BJ (cell line): ENCODE results near the gene INPP4A. TPM values are rescaled to one million over a fixed set of nuclear protein-coding genes. Genes with fewer than 3 reads are reported as not detected.

Source experiments
- CTCF ChIA-PET: fragments of 350-600 bp; formaldehyde crosslinking; extraction: SDS; loops from one replicate; lab custom pipeline; 2021; ENCODE audit warnings: antibody characterized with exemption, inconsistent platforms; lab: Yijun Ruan, JAX
- POLR2A ChIA-PET: fragments of 300-600 bp; sonication (Branson Sonifier 250); formaldehyde crosslinking; extraction: SDS; loops from one replicate; lab custom pipeline; 2021; ENCODE audit warnings: antibody characterized with exemption; lab: Charles Lee
- DNase-seq: peaks from one replicate; pipeline ENCODE4 v3.0.0-alpha.2; 2011; ENCODE audit warnings: low read depth
- H3K27me3 ChIP-seq: 2 replicates; pipeline ENCODE4 v1.6.0; 2011; ENCODE audit warnings: low read length; ENCODE audit not compliant: control insufficient read depth, insufficient read depth
- H3K36me3 ChIP-seq: 2 replicates; pipeline ENCODE4 v1.5.1; 2011; ENCODE audit warnings: low read length; ENCODE audit not compliant: control insufficient read depth, insufficient read depth
- H3K4me3 ChIP-seq: 2 replicates; pipeline ENCODE4 v1.5.1; 2011; ENCODE audit warnings: low read depth, mild to moderate bottlenecking, control low read depth, low read length
- polyA plus RNA-seq: library from polyadenylated mRNA; depleted of rRNA; stranded (reverse); fragments of >200 nt; gene quantifications from 2 replicates; pipeline ENCODE4 v1.2.3, GENCODE V29; 2011
- TF ChIP-seq, protein P1 (sequence below): IDR thresholded peaks from 2 replicates; pipeline ENCODE4 v1.5.1; 2011; ENCODE audit warnings: low read depth, mild to moderate bottlenecking, control low read depth, inconsistent platforms, low read length, moderate library complexity; ENCODE audit not compliant: insufficient read depth

The INPP4A gene
- polyA plus RNA-seq, 1 experiment = 21.0 TPM

DNA sequence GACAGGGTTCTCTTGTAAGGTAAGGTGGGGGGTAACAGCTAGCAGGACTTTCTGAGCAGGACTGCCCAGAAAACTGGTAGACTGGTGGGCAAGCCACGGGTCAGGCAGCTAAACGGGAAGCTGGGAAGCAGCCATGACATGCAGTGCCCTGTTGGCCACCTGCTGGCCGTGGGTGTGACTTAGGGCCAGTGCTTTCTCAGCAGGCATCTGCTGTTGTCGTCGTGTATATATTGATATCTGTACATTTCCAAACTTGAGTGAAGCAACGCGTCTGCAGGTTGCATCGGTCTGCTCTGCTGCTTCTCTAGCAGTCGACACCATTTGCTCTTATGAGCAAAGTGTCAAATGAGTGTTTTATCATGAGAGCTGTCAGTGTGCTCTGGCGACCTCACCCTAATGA lies 132.7 kb downstream of the INPP4A start:
- H3K4me3 ChIP-seq = no peak overlapping the region
- H3K27me3 ChIP-seq = no peaks in the 10 kb centered on the region
- ChIA-PET CTCF (interaction anchor here (2.0 kb wide), 1 partner anchor 8 kb away, joined by 7 read pairs; no protein-coding TSS in a partner anchor), POLR2A (no interaction called here)
- peaks cover 5% of the 10 kb centered on the region for H3K36me3 ChIP-seq
- no peak for DNase-seq
- TF ChIP-seq, protein P1, sequence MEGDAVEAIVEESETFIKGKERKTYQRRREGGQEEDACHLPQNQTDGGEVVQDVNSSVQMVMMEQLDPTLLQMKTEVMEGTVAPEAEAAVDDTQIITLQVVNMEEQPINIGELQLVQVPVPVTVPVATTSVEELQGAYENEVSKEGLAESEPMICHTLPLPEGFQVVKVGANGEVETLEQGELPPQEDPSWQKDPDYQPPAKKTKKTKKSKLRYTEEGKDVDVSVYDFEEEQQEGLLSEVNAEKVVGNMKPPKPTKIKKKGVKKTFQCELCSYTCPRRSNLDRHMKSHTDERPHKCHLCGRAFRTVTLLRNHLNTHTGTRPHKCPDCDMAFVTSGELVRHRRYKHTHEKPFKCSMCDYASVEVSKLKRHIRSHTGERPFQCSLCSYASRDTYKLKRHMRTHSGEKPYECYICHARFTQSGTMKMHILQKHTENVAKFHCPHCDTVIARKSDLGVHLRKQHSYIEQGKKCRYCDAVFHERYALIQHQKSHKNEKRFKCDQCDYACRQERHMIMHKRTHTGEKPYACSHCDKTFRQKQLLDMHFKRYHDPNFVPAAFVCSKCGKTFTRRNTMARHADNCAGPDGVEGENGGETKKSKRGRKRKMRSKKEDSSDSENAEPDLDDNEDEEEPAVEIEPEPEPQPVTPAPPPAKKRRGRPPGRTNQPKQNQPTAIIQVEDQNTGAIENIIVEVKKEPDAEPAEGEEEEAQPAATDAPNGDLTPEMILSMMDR = no peak

- ChIA-PET POLR2A (no interaction called here), CTCF (interaction anchor here (1.0 to 2.0 kb wide), 2 partner anchors 9 kb away, joined by 3 to 7 read pairs; no protein-coding TSS in a partner anchor)
- no peak overlapping the region for H3K4me3 ChIP-seq
- H3K27me3 ChIP-seq = no peaks in the 10 kb centered on the region
- TF ChIP-seq, protein P1 = no peak
- H3K36me3 ChIP-seq = peaks cover 7% of the 10 kb centered on the region
- no peak for DNase-seq
Measured at GRCh38 chr2:98578231-98578630, 133.6 kb downstream of the INPP4A start.

DNA sequence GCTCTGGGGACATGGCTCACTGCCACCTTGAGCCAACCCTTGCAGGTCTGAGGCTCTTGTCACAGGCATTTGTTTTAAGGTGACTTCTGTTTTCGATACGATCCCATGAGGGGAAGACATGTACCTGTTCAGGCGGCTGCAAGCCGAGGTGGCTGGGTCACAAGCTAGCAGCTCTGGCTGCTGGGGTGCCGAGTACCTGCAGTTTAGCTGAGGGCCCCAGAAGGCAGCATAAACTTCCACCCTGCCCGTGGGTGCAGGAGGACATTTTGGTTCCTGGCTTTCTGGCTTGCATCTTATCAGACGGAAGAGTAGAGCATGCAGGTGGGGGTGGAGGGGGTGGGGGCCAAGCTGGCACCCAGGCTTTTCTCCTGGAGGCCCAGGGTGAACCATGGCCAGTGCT lies 135.3 kb downstream of the INPP4A start:
- Histone ChIP-seq H3K36me3 (peaks cover 7% of the 10 kb centered on the region; the same call in 1 of the 2 replicates), H3K4me3 (no peak overlapping the region), H3K27me3 (no peaks in the 10 kb centered on the region)
- TF ChIP-seq, protein P1 = no peak
- POLR2A ChIA-PET = no interaction called here
- CTCF ChIA-PET = interaction anchor here (0.9 to 1.2 kb wide), 4 partner anchors 8 to 29 kb away, joined by 3 to 4 read pairs (median 4); partner anchors contain the start of genes COA5 and UNC50
- no peak for DNase-seq

DNA sequence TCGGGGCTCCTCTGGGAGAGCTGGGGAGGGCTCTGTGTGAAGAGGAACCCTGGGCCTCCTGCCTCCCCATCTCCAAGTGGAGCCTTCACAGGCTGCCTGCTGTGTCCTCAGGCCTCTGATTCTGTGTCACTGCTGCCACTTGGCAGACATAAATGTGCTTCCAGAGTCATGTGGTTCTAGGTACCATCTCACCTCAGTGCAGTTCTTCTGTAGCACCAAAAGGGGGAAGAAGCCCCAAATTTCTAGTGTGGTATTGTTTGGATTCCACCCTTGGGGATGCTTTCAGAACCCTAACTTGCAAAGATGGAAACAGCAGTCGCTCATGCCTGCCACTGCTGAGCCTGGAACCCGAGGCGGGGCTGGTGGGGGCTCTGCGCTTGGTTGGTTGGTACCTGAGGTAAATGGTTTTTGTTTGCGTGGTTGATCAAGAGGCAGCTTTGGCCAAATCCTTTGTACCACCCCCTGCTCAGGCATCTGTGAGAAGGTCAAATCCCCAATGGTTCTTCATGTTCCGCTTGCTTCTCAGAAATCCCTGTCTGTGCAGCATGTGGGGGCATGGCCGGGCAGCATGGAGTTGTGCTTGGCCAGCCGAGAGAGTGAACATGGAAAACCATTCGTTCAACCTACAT lies 136.1 kb downstream of the INPP4A start:
- no peaks in the 10 kb centered on the region for H3K27me3 ChIP-seq
- H3K36me3 ChIP-seq = peaks cover 7% of the 10 kb centered on the region; the same call in 1 of the 2 replicates
- ChIA-PET POLR2A (no interaction called here), CTCF (interaction anchor here (0.9 to 1.2 kb wide), 2 partner anchors 9 to 11 kb away, joined by 3 to 4 read pairs; no protein-coding TSS in a partner anchor)
- DNase-seq = no peak
- H3K4me3 ChIP-seq = no peak overlapping the region
- TF ChIP-seq, protein P1 = no peak

- no peak for DNase-seq
- TF ChIP-seq, protein P1 = no peak
- POLR2A ChIA-PET = no interaction called here
- Histone ChIP-seq H3K27me3 (no peaks in the 10 kb centered on the region), H3K36me3 (peaks cover 7% of the 10 kb centered on the region), H3K4me3 (no peak overlapping the region)
- CTCF ChIA-PET = no interaction called here
Measured at GRCh38 chr2:98582523-98582922, 137.9 kb downstream of the INPP4A start.
